WTC11 (cell line): ENCODE results near the gene PRM3. TPM values are rescaled to one million over a fixed set of nuclear protein-coding genes. Genes with fewer than 3 reads are reported as not detected.

Experiments
- ATAC-seq: fragments of 200-7000 bp; cut with Tn5 transposase; 2 replicates; pipeline ENCODE4 v1.10.0; 2021; ENCODE audit warnings: mild to moderate bottlenecking, moderate library complexity
- CTCF ChIA-PET: fragments of 300-600 bp; sonication (Branson Sonifier 250); formaldehyde crosslinking; loops from one replicate; lab custom pipeline; 2021; ENCODE audit warnings: antibody characterized with exemption; lab: Charles Lee
- POLR2A ChIA-PET: fragments of 350-600 bp; sonication (Branson Sonifier 250); formaldehyde crosslinking; loops from one replicate; lab custom pipeline; 2021; ENCODE audit warnings: antibody characterized with exemption; lab: Charles Lee
- DNase-seq: peaks from one replicate; pipeline ENCODE4 v3.0.0; 2021; ENCODE audit warnings: low spot score
- H3K27ac Mint-ChIP-seq: 2 replicates; pipeline ENCODE4 v1.8.0; 2021; ENCODE audit warnings: mixed read lengths
- H3K27me3 Mint-ChIP-seq: 2 replicates; pipeline ENCODE4 v1.8.0; 2021; ENCODE audit warnings: low read depth, mild to moderate bottlenecking, moderate library complexity, mixed read lengths
- H3K36me3 Mint-ChIP-seq: 2 replicates; pipeline ENCODE4 v1.8.0; 2021; ENCODE audit warnings: mixed read lengths
- H3K4me1 Mint-ChIP-seq: 2 replicates; pipeline ENCODE4 v1.8.0; 2022; ENCODE audit warnings: mixed read lengths
- H3K4me3 Mint-ChIP-seq: 2 replicates; pipeline ENCODE4 v1.8.0; 2021; ENCODE audit warnings: mild to moderate bottlenecking, moderate library complexity, mixed read lengths
- H3K9me3 Mint-ChIP-seq: 2 replicates; pipeline ENCODE4 v1.8.0; 2021; ENCODE audit warnings: mixed read lengths
- EMX1 ChIP-seq: fragments of 250-450 bp; sonication (Bioruptor Pico); IDR thresholded peaks from 2 replicates; pipeline ENCODE4 v1.8.0; 2021; ENCODE audit warnings: mild to moderate bottlenecking
- ESRRA ChIP-seq: sonication (generic); formaldehyde crosslinking; IDR thresholded peaks from 2 replicates; pipeline ENCODE4 v1.8.1; 2022; ENCODE audit warnings: mild to moderate bottlenecking, missing genetic modification reagents, borderline replicate concordance
- FOXJ3 ChIP-seq: sonication (generic); formaldehyde crosslinking; IDR thresholded peaks from 2 replicates; pipeline ENCODE4 v1.9.0; 2021; ENCODE audit warnings: missing genetic modification reagents, mild to moderate bottlenecking, borderline replicate concordance
- FOXK1 ChIP-seq: sonication (generic); formaldehyde crosslinking; IDR thresholded peaks from 2 replicates; pipeline ENCODE4 v1.8.0; 2022; ENCODE audit warnings: mild to moderate bottlenecking, moderate library complexity, missing genetic modification reagents
- GRHL2 ChIP-seq: fragments of 250-450 bp; sonication (Bioruptor Pico); IDR thresholded peaks from 2 replicates; pipeline ENCODE4 v1.8.0; 2022; ENCODE audit warnings: mild to moderate bottlenecking, moderate library complexity; ENCODE audit not compliant: insufficient replicate concordance, severe bottlenecking
- IRF2 ChIP-seq: sonication (generic); formaldehyde crosslinking; IDR thresholded peaks from 2 replicates; pipeline ENCODE4 v1.8.0; 2022; ENCODE audit warnings: low read depth, missing genetic modification reagents, borderline replicate concordance
- JAZF1 ChIP-seq: fragments of 250-450 bp; sonication (Bioruptor Pico); IDR thresholded peaks from 2 replicates; pipeline ENCODE4 v1.9.0; 2021; ENCODE audit warnings: moderate library complexity, mild to moderate bottlenecking, inconsistent platforms
- MYBL2 ChIP-seq: sonication (generic); formaldehyde crosslinking; IDR thresholded peaks from 2 replicates; pipeline ENCODE4 v1.8.1; 2023; ENCODE audit warnings: mild to moderate bottlenecking, moderate library complexity, missing genetic modification reagents
- NFATC4 ChIP-seq: fragments of 250-450 bp; sonication (Bioruptor Pico); IDR thresholded peaks from 2 replicates; pipeline ENCODE4 v1.9.0; 2021; ENCODE audit warnings: mild to moderate bottlenecking
- NFE2L1 ChIP-seq: sonication (generic); formaldehyde crosslinking; IDR thresholded peaks from 2 replicates; pipeline ENCODE4 v1.8.1; 2023; ENCODE audit warnings: missing genetic modification reagents
- NFYB ChIP-seq: sonication (generic); formaldehyde crosslinking; conservative IDR thresholded peaks from 2 replicates; pipeline ENCODE4 v1.8.0; 2022; ENCODE audit warnings: low read depth, missing genetic modification reagents
- NR3C1 ChIP-seq: sonication (generic); formaldehyde crosslinking; conservative IDR thresholded peaks from 2 replicates; pipeline ENCODE4 v1.8.1; 2023; ENCODE audit warnings: low read depth, mild to moderate bottlenecking, missing genetic modification reagents
- PRDM15 ChIP-seq: sonication (generic); formaldehyde crosslinking; IDR thresholded peaks from 2 replicates; pipeline ENCODE4 v1.8.0; 2022; ENCODE audit warnings: missing genetic modification reagents
- PRRX2 ChIP-seq: fragments of 250-450 bp; sonication (Bioruptor Pico); IDR thresholded peaks from 2 replicates; pipeline ENCODE4 v1.8.0; 2021; ENCODE audit warnings: mild to moderate bottlenecking
- RELA ChIP-seq: sonication (generic); formaldehyde crosslinking; IDR thresholded peaks from 2 replicates; pipeline ENCODE4 v1.8.1; 2022; ENCODE audit warnings: missing genetic modification reagents, mild to moderate bottlenecking, borderline replicate concordance
- RORB ChIP-seq: fragments of 250-450 bp; sonication (Bioruptor Pico); IDR thresholded peaks from 2 replicates; pipeline ENCODE4 v1.9.0; 2021; ENCODE audit warnings: mild to moderate bottlenecking
- SOX15 ChIP-seq: fragments of 250-450 bp; sonication (Bioruptor Pico); IDR thresholded peaks from 2 replicates; pipeline ENCODE4 v1.9.0; 2021; ENCODE audit warnings: mild to moderate bottlenecking
- TP53 ChIP-seq: sonication (generic); formaldehyde crosslinking; IDR thresholded peaks from 2 replicates; pipeline ENCODE4 v1.8.1; 2023; ENCODE audit warnings: mild to moderate bottlenecking, missing genetic modification reagents
- ZBTB21 ChIP-seq: sonication (generic); formaldehyde crosslinking; IDR thresholded peaks from 2 replicates; pipeline ENCODE4 v1.8.1; 2023; ENCODE audit warnings: mild to moderate bottlenecking, missing genetic modification reagents, borderline replicate concordance
- ZNF232 ChIP-seq: sonication (generic); formaldehyde crosslinking; IDR thresholded peaks from 2 replicates; pipeline ENCODE4 v1.8.0; 2022; ENCODE audit warnings: mild to moderate bottlenecking, missing genetic modification reagents
- ZNF416 ChIP-seq: fragments of 250-450 bp; sonication (Bioruptor Pico); IDR thresholded peaks from 2 replicates; pipeline ENCODE4 v1.9.0; 2021; ENCODE audit warnings: mild to moderate bottlenecking, inconsistent platforms
- ZNF423 ChIP-seq: fragments of 250-450 bp; sonication (Bioruptor Pico); IDR thresholded peaks from 2 replicates; pipeline ENCODE4 v2.1.2; 2022; ENCODE audit warnings: mild to moderate bottlenecking, moderate library complexity
- ZNF671 ChIP-seq: fragments of 250-450 bp; sonication (Bioruptor Pico); IDR thresholded peaks from 2 replicates; pipeline ENCODE4 v1.8.0; 2021; ENCODE audit warnings: mild to moderate bottlenecking
- total RNA-seq: library from RNA; stranded (reverse); gene quantifications from 3 replicates; pipeline ENCODE4 v1.2.3, GENCODE V29; 2021
- TF ChIP-seq, protein P1 (sequence below): sonication (generic); formaldehyde crosslinking; conservative IDR thresholded peaks from 2 replicates; pipeline ENCODE4 v1.8.1; 2022; ENCODE audit warnings: mild to moderate bottlenecking, missing genetic modification reagents
- TF ChIP-seq, protein P2 (sequence below): fragments of 250-450 bp; sonication (Bioruptor Pico); IDR thresholded peaks from 2 replicates; pipeline ENCODE4 v1.9.0; 2021; ENCODE audit warnings: mild to moderate bottlenecking
- TF ChIP-seq, protein P3 (sequence below): sonication (generic); formaldehyde crosslinking; IDR thresholded peaks from 2 replicates; pipeline ENCODE4 v1.8.1; 2022; ENCODE audit warnings: mild to moderate bottlenecking, moderate library complexity, missing genetic modification reagents
- TF ChIP-seq, protein P4 (sequence below): fragments of 250-450 bp; sonication (Bioruptor Pico); IDR thresholded peaks from 2 replicates; pipeline ENCODE4 v1.9.0; 2021; ENCODE audit warnings: mild to moderate bottlenecking

The PRM3 gene
- total RNA-seq, 1 experiment from 2014 or later, result not detected

DNA sequence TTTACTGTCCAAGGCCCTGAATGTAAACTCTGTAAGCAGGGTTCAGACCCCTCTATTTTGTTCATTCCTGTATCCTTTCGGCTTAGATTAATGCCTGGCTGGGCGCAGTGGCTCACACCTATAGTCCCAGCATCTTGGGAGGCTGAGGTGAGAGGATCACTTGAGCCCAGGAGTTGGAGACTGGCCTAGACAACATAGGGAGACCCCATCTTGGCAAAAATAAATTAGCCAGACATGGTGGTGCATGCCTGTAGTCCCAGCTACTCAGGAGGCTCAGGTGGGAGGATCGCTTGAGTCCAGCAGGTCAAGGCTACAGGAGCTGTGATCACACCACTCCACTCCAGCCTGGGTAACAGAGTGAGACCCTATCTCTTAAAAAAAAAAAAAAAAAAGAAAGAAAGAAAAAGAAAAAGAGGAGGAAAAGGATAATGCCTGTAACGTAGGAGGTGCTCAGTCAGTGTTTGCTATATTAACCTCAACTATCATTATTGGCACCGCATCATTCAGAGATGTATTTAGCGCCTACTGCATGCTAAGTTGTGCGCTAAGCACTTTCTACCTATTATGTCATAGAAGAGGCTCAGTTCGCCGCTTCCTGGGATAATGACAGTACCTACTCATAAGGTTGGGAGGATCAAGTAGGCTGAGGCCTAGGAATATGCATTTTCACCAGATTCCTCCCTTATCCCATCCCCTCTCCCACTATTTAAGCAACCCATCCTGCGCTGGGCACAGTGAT lies 22.5 kb downstream of the PRM3 start:
- ChIA-PET CTCF (interaction anchor here (1.9 kb wide), 1 partner anchor 105 kb away, joined by 9 read pairs; no protein-coding TSS in a partner anchor), POLR2A (interaction anchor here (0.8 kb wide), 1 partner anchor 108 kb away, joined by 3 read pairs; no protein-coding TSS in a partner anchor)
- Mint-ChIP-seq H3K4me3 (no peak overlapping the region), H3K27me3 (no peaks in the 10 kb centered on the region), H3K4me1 (peaks cover 32% of the 10 kb centered on the region), H3K27ac (peak overlapping the region; percentile 49), H3K36me3 (peaks cover 19% of the 10 kb centered on the region), H3K9me3 (no peaks in the 10 kb centered on the region)
- ATAC-seq, result no peak
- TF ChIP-seq ZBTB21 (CRISPR knock-in tag) (no peak), ZNF232 (CRISPR knock-in tag) (no peak), NFATC4 (CRISPR knock-in tag) (0 out of 2 replicates have a peak, but pooled peaks have one; percentile 56), RELA (no peak), IRF2 (CRISPR knock-in tag) (no peak), ZNF671 (0 out of 2 replicates have a peak, but pooled peaks have one; percentile 50), ZNF416 (CRISPR knock-in tag) (no peak), FOXJ3 (CRISPR knock-in tag) (no peak), NFE2L1 (no peak)
- TF ChIP-seq, protein P1, sequence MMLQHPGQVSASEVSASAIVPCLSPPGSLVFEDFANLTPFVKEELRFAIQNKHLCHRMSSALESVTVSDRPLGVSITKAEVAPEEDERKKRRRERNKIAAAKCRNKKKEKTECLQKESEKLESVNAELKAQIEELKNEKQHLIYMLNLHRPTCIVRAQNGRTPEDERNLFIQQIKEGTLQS (CRISPR knock-in tag), result no peak
- TF ChIP-seq, protein P2, sequence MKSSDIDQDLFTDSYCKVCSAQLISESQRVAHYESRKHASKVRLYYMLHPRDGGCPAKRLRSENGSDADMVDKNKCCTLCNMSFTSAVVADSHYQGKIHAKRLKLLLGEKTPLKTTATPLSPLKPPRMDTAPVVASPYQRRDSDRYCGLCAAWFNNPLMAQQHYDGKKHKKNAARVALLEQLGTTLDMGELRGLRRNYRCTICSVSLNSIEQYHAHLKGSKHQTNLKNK, result no peak
- DNase-seq, result no peak

DNA sequence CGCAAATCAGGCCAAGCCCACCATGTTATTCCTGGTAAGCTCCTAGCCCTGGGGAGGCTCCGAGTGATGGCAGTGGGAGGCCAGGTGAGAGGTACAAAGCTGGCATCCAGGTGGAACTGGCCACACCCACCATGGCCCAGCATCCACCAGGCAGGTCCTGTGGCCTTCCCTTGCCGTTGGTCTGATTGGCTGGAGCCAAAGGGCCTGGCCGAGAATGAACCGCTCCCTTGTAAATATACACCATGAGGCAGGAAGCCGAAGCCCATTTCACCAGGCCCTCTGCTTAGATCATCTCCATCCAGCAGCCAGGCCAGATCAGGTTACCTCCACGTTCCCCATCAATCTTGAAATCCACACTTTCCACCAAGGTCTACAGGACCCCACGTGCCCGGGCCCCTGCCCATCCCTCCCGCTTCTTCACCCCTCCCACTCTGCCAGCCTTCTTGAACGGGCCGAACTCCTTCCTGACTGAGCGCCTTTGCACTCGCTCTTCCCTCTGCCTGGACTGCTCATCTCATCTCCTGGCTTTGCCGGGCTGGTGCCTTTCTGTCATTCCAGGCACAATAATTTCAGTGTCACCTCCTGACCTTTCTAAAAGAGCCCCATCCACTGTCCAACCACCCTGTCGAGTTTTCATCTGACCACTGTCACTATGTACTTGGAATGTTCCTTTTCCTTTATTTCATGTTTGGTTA lies 23.2 kb downstream of the PRM3 start:
- Mint-ChIP-seq H3K4me1 (peaks cover 32% of the 10 kb centered on the region), H3K4me3 (no peak overlapping the region), H3K27ac (peak overlapping the region; percentile 49; the same call in 1 of the 2 replicates), H3K36me3 (peaks cover 19% of the 10 kb centered on the region), H3K27me3 (no peaks in the 10 kb centered on the region), H3K9me3 (no peaks in the 10 kb centered on the region)
- POLR2A ChIA-PET, result interaction anchor here (0.6 kb wide), 1 partner anchor 117 kb away, joined by 5 read pairs; no protein-coding TSS in a partner anchor
- ATAC-seq, result peak; percentile 66
- DNase-seq, result peak; percentile 34
- CTCF ChIA-PET, result interaction anchor here (1.1 kb wide), 1 partner anchor 279 kb away, joined by 4 read pairs; no protein-coding TSS in a partner anchor
- TF ChIP-seq FOXK1 (CRISPR knock-in tag) (no peak), NFATC4 (CRISPR knock-in tag) (0 out of 2 replicates have a peak, but pooled peaks have one; percentile 21), IRF2 (CRISPR knock-in tag) (no peak), ESRRA (CRISPR knock-in tag) (no peak), NR3C1 (CRISPR knock-in tag) (no peak), MYBL2 (CRISPR knock-in tag) (no peak), PRDM15 (CRISPR knock-in tag) (no peak), PRRX2 (CRISPR knock-in tag) (peak; percentile 6), GRHL2 (CRISPR knock-in tag) (no peak), JAZF1 (CRISPR knock-in tag) (no peak), TP53 (CRISPR knock-in tag) (no peak), RORB (no peak), SOX15 (CRISPR knock-in tag) (no peak), EMX1 (CRISPR knock-in tag) (peak; percentile 67; the same call in 1 of the 2 replicates), NFYB (CRISPR knock-in tag) (no peak), ZNF423 (no peak)
- TF ChIP-seq, protein P3, sequence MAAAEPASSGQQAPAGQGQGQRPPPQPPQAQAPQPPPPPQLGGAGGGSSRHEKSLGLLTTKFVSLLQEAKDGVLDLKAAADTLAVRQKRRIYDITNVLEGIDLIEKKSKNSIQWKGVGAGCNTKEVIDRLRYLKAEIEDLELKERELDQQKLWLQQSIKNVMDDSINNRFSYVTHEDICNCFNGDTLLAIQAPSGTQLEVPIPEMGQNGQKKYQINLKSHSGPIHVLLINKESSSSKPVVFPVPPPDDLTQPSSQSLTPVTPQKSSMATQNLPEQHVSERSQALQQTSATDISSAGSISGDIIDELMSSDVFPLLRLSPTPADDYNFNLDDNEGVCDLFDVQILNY (CRISPR knock-in tag), result no peak
- TF ChIP-seq, protein P1 (CRISPR knock-in tag), result no peak
- TF ChIP-seq, protein P4, sequence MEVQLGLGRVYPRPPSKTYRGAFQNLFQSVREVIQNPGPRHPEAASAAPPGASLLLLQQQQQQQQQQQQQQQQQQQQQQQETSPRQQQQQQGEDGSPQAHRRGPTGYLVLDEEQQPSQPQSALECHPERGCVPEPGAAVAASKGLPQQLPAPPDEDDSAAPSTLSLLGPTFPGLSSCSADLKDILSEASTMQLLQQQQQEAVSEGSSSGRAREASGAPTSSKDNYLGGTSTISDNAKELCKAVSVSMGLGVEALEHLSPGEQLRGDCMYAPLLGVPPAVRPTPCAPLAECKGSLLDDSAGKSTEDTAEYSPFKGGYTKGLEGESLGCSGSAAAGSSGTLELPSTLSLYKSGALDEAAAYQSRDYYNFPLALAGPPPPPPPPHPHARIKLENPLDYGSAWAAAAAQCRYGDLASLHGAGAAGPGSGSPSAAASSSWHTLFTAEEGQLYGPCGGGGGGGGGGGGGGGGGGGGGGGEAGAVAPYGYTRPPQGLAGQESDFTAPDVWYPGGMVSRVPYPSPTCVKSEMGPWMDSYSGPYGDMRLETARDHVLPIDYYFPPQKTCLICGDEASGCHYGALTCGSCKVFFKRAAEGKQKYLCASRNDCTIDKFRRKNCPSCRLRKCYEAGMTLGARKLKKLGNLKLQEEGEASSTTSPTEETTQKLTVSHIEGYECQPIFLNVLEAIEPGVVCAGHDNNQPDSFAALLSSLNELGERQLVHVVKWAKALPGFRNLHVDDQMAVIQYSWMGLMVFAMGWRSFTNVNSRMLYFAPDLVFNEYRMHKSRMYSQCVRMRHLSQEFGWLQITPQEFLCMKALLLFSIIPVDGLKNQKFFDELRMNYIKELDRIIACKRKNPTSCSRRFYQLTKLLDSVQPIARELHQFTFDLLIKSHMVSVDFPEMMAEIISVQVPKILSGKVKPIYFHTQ (CRISPR knock-in tag), result 0 out of 2 replicates have a peak, but pooled peaks have one; percentile 2
